ENCODE results near the gene FAM200C. TPM values are rescaled to one million over a fixed set of nuclear protein-coding genes. Genes with fewer than 3 reads are reported as not detected.

Gene FAM200C
- total and polyA plus RNA-seq, 2 of the 13 experiments (the other 11 are each of a cell fraction or from before 2014, with no cell fraction given): 3.2 to 4.7 TPM

DNA sequence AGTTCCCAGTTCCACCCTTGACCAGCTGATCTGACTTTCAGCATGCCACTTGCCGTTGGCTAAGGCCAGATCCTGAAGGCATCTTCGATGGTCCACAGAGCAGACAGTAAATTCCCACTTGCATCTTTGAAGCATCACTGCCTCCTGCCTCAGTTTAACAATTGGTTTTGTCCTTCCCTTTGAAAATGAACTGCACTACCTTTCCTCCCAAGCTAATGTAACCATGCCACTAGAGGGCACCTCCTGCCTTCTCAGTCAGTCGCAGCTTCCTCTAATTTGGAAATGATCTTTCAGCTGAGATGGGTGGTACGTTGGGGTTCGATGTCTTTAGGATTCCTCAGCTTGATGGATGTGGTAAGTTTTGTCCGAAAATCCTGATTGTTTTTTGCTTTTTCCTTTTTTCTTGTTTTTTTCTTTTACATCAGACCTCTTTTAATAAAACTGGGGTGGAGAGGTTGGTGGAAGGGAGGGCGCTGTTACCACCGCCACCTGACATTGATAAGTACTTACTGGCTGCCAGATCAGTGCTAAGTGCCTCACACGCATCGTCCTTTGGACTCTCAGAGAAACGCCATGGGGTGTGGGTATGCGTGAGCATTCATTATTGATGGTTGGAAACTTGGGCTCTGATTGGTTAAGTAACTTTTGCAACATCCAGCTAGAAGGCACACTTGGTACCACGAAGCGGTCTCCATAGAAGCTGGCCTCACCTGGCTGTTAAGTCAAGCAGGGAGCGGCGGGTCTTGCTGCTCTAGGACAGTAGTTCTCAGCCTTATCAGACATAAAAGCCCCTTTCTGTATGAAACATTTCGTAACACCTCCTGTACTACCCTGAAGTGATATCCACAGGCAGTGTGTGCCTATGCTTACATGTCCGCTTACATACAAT is 38.7 kb upstream of the FAM200C start (continued):
- TF ChIP-seq, protein P1, sequence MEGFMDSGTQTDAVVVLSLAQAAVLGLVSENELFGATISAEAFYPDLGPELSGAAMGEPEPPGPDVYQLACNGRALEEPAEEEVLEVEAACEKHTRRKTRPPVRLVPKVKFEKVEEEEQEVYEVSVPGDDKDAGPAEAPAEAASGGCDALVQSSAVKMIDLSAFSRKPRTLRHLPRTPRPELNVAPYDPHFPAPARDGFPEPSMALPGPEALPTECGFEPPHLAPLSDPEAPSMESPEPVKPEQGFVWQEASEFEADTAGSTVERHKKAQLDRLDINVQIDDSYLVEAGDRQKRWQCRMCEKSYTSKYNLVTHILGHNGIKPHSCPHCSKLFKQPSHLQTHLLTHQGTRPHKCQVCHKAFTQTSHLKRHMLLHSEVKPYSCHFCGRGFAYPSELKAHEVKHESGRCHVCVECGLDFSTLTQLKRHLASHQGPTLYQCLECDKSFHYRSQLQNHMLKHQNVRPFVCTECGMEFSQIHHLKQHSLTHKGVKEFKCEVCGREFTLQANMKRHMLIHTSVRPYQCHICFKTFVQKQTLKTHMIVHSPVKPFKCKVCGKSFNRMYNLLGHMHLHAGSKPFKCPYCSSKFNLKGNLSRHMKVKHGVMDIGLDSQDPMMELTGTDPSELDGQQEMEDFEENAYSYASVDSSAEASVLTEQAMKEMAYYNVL (CRISPR knock-in tag; IDR thresholded peaks at IDR 0.05; ENCODE audit: borderline replicate concordance): 0 out of 2 replicates have a peak, but pooled peaks have one; percentile 34
- TF ChIP-seq MXD4 (CRISPR knock-in tag; IDR thresholded peaks at IDR 0.05) (no peak), MAZ (IDR thresholded peaks at IDR 0.05; ENCODE audit: borderline replicate concordance, low read depth, low read length) (no peak), MAZ (CRISPR knock-in tag; IDR thresholded peaks at IDR 0.05; ENCODE audit: low read depth) (peak; percentile 40; the same call in 1 of the 2 replicates), SMC3 (IDR thresholded peaks at IDR 0.05; ENCODE audit: low read length) (peak; percentile 61), YEATS4 (CRISPR knock-in tag; IDR thresholded peaks at IDR 0.05; ENCODE audit: borderline replicate concordance) (no peak)

DNA sequence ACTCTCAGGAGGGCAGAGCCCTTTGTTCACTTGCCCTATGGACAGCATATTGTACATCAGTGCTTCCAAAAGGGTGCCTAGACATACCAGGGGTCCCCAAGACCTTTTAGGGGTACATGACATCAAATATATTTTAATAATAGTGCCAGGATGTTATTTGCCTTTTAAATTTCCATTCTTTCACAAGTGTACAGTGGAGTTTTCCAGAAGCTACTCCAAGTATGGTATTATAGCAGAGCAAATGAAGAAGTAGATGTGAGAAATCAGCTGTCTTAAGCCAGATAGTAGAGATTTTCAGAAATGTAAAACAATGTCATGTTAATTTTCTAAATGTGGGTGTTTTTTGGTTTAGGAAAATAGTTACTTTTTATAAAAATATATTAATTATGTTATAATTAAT is 37.4 kb upstream of the FAM200C start:
- no peak for FAIRE-seq
- no peaks in the 10 kb centered on the region for H3K27me3 ChIP-seq (ENCODE audit: control insufficient read depth in 1 of 2, insufficient read depth in 2 of 2, low read length in 2 of 2)
- H3K79me2 ChIP-seq (ENCODE audit: insufficient read depth, low read length): no peaks in the 10 kb centered on the region
- intact Hi-C loops (cut with micrococcal nuclease; ENCODE audit: unreplicated experiment): no loop called here
- no TSS peak for BruUV-seq (replicated peaks)
- H3K4me2 ChIP-seq (ENCODE audit: low read depth, low read length): no peak overlapping the region
- CTCF ChIA-PET (ENCODE audit: low intra/inter-chr PET ratio, low total read pairs): interaction anchor here (2.3 kb wide), 1 partner anchor 71 kb away, joined by 19 read pairs; no protein-coding TSS in a partner anchor
- no peaks in the 10 kb centered on the region for H3K9me3 ChIP-seq (ENCODE audit: low read length)
- H3K4me1 ChIP-seq (ENCODE audit: insufficient read depth, low read length): peaks cover 43% of the 10 kb centered on the region
- no peak overlapping the region for H3K4me3 ChIP-seq (replicated peaks in 1 of 3; ENCODE audit: insufficient read depth in 1 of 3, low read depth in 2 of 3, low read length in 3 of 3)
- in situ Hi-C loops (cut with HindIII; ENCODE audit: extremely low pct_ligation_motif_present, low pct_unique_long_range_greater_than_20kb): loop anchor here (5.0 to 10.0 kb wide), 2 partner anchors 65 to 358 kb away; no protein-coding TSS in a partner anchor
- no peaks in the 10 kb centered on the region for H3K36me3 ChIP-seq (replicated peaks in 1 of 2; ENCODE audit: control insufficient read depth in 1 of 2, insufficient read depth in 2 of 2, low read length in 2 of 2)
- no peak overlapping the region for H2AFZ ChIP-seq (ENCODE audit: low read length)
- no peak overlapping the region for H3K27ac ChIP-seq (ENCODE audit: extremely low read length, insufficient read depth, low read length)
- no peak overlapping the region for H3K9ac ChIP-seq (ENCODE audit: insufficient read depth, low read depth, low read length)
- no peak for ATAC-seq
- no peak for DNase-seq (ENCODE audit: low spot score)
- H4K20me1 ChIP-seq (ENCODE audit: insufficient read depth, low read length): no peaks in the 10 kb centered on the region
- POLR2A ChIA-PET: no interaction called here
- no peak for TF ChIP-seq CENPT (CRISPR knock-in tag; IDR thresholded peaks at IDR 0.05; ENCODE audit: low read depth)
- TF ChIP-seq, protein P2, sequence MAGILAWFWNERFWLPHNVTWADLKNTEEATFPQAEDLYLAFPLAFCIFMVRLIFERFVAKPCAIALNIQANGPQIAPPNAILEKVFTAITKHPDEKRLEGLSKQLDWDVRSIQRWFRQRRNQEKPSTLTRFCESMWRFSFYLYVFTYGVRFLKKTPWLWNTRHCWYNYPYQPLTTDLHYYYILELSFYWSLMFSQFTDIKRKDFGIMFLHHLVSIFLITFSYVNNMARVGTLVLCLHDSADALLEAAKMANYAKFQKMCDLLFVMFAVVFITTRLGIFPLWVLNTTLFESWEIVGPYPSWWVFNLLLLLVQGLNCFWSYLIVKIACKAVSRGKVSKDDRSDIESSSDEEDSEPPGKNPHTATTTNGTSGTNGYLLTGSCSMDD (CRISPR knock-in tag; IDR thresholded peaks at IDR 0.05): no peak
- no peak for TF ChIP-seq MIER2 (CRISPR knock-in tag; IDR thresholded peaks at IDR 0.05)
- TF ChIP-seq, protein P3, sequence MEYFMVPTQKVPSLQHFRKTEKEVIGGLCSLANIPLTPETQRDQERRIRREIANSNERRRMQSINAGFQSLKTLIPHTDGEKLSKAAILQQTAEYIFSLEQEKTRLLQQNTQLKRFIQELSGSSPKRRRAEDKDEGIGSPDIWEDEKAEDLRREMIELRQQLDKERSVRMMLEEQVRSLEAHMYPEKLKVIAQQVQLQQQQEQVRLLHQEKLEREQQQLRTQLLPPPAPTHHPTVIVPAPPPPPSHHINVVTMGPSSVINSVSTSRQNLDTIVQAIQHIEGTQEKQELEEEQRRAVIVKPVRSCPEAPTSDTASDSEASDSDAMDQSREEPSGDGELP (IDR thresholded peaks at IDR 0.05; ENCODE audit: borderline replicate concordance, low read depth): no peak
- no peak for TF ChIP-seq ZNF333 (CRISPR knock-in tag; IDR thresholded peaks at IDR 0.05; ENCODE audit: borderline replicate concordance)
- TF ChIP-seq NR1H2 (CRISPR knock-in tag; IDR thresholded peaks at IDR 0.05; ENCODE audit: borderline replicate concordance, low read depth): no peak
- no peak for TF ChIP-seq ZNF674 (CRISPR knock-in tag; IDR thresholded peaks at IDR 0.05; ENCODE audit: low read depth)
- TF ChIP-seq, protein P4, sequence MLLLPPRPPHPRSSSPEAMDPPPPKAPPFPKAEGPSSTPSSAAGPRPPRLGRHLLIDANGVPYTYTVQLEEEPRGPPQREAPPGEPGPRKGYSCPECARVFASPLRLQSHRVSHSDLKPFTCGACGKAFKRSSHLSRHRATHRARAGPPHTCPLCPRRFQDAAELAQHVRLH (CRISPR knock-in tag; IDR thresholded peaks at IDR 0.05; ENCODE audit: borderline replicate concordance, low read depth): no peak

Data from HepG2 (cell line).